Endothelial cell of umbilical vein (primary cell): ENCODE results near the gene RBMS3. TPM values are rescaled to one million over a fixed set of nuclear protein-coding genes. Genes with fewer than 3 reads are reported as not detected.

Experiments
- BruUV-seq: library from RNA; stranded (reverse); fragments of 400-500 nt; replicated peaks from 2 replicates; lab custom pipeline; 2021; lab: Mats Ljungman, UMichigan
- CTCF ChIA-PET: fragments of 300-600, 350-600 bp; sonication (Branson Sonifier 250); formaldehyde crosslinking; loops from one replicate; lab custom pipeline; 2021; ENCODE audit warnings: antibody characterized with exemption, inconsistent platforms; lab: Charles Lee
- POLR2A ChIA-PET: fragments of 300-600, 350-600 bp; sonication (Branson Sonifier 250); formaldehyde crosslinking; loops from one replicate; lab custom pipeline; 2021; ENCODE audit warnings: antibody characterized with exemption, inconsistent platforms; lab: Charles Lee
- DNase-seq: peaks from one replicate; pipeline ENCODE4 v3.0.0-alpha.2; 2011; ENCODE audit warnings: low read depth, low spot score
- FAIRE-seq: peaks from 2 replicates; lab custom pipeline; 2011; peaks lifted over from hg19 to GRCh38; lab: Jason Lieb, UNC
- H2AFZ ChIP-seq: 2 replicates; pipeline ENCODE4 v1.6.0; 2012; ENCODE audit warnings: low read depth, low read length, control low read depth, inconsistent platforms
- H3K27ac ChIP-seq: 2 replicates; pipeline ENCODE4 v1.5.1; 2011; ENCODE audit warnings: low read depth, mild to moderate bottlenecking, control low read depth, low read length, moderate library complexity; ENCODE audit not compliant: insufficient read depth
- H3K27me3 ChIP-seq, 2 experiments: 2 replicates each; pipeline versions ENCODE4 v1.6.0 to v1.6.1; 2011; ENCODE audit warnings: low read length in 2 of 2, mixed read lengths in 1 of 2; ENCODE audit not compliant: control insufficient read depth in 2 of 2, insufficient read depth in 2 of 2
- H3K36me3 ChIP-seq, 2 experiments: 2 replicates in 1 of 2; 3 replicates in 1 of 2; pipeline ENCODE4 v1.5.1; 2011; ENCODE audit warnings: low read length in 2 of 2, mild to moderate bottlenecking in 1 of 2, moderate library complexity in 1 of 2; ENCODE audit not compliant: control insufficient read depth in 2 of 2, insufficient read depth in 2 of 2; ENCODE audit errors: extremely low read depth in 1 of 2
- H3K4me1 ChIP-seq: 3 replicates; pipeline ENCODE4 v1.5.1; 2011; ENCODE audit warnings: mild to moderate bottlenecking, low read length; ENCODE audit not compliant: control insufficient read depth, insufficient read depth; ENCODE audit errors: extremely low read depth
- H3K4me2 ChIP-seq: 2 replicates; pipeline ENCODE4 v1.6.1; 2011; ENCODE audit warnings: low read length, control low read depth, mixed read lengths; ENCODE audit not compliant: insufficient read depth
- H3K4me3 ChIP-seq, 3 experiments: fragments of 200-600 bp in 1 of 3; sonication (generic), shearing (Covaris generic) in 1 of 3; replicated peaks in 1 of 3; 2 replicates each; pipeline ENCODE4 v1.5.1; 2011 to 2016; ENCODE audit warnings: control low read depth in 3 of 3, low read length in 3 of 3, mild to moderate bottlenecking in 2 of 3, inconsistent platforms in 1 of 3, low read depth in 1 of 3, moderate library complexity in 1 of 3; ENCODE audit not compliant: insufficient read depth in 1 of 3
- H3K79me2 ChIP-seq: 2 replicates; pipeline ENCODE4 v1.6.0; 2012; ENCODE audit warnings: low read length, inconsistent platforms; ENCODE audit not compliant: control insufficient read depth, insufficient read depth
- H3K9ac ChIP-seq: replicated peaks from 2 replicates; pipeline ENCODE3; 2011; ENCODE audit warnings: low read length, control low read depth; ENCODE audit not compliant: insufficient read depth; ENCODE audit errors: extremely low read depth
- H3K9me1 ChIP-seq: replicated peaks from 3 replicates; pipeline ENCODE4 v1.6.0; 2011; ENCODE audit warnings: mild to moderate bottlenecking, low read length; ENCODE audit not compliant: control insufficient read depth, insufficient read depth; ENCODE audit errors: extremely low read depth
- H3K9me3 ChIP-seq: replicated peaks from 2 replicates; pipeline ENCODE4 v1.5.1; 2012; ENCODE audit warnings: low read length, inconsistent platforms; ENCODE audit not compliant: control insufficient read depth, insufficient read depth
- H4K20me1 ChIP-seq: replicated peaks from 2 replicates; pipeline ENCODE3; 2011; ENCODE audit warnings: mild to moderate bottlenecking, low read length; ENCODE audit not compliant: control insufficient read depth, insufficient read depth; ENCODE audit errors: extremely low read depth
- CTCF ChIP-seq, 2 donors: IDR thresholded peaks; 1 replicate in 1 of 2; 2 replicates in 1 of 2; pipeline ENCODE4 v1.5.1; 2011; ENCODE audit warnings: low read length in 2 of 2, mild to moderate bottlenecking in 2 of 2, moderate library complexity in 2 of 2, control low read depth in 1 of 2, inconsistent platforms in 1 of 2, low read depth in 1 of 2; ENCODE audit not compliant: insufficient read depth in 1 of 2; ENCODE audit errors: extremely low read depth in 1 of 2
- EZH2 ChIP-seq: IDR thresholded peaks from 2 replicates; pipeline ENCODE4 v1.6.1; 2012; ENCODE audit warnings: borderline replicate concordance, low read depth, mild to moderate bottlenecking, moderate library complexity, low read length, inconsistent platforms; ENCODE audit not compliant: severe bottlenecking
- FOS ChIP-seq: IDR thresholded peaks from 2 replicates; pipeline ENCODE4 v1.6.1; 2011; ENCODE audit warnings: mild to moderate bottlenecking, low read length, moderate library complexity, borderline replicate concordance; ENCODE audit not compliant: insufficient read depth
- GATA2 ChIP-seq: IDR thresholded peaks from 2 replicates; pipeline ENCODE4 v1.7.0; 2011; ENCODE audit warnings: low read depth, mild to moderate bottlenecking, moderate library complexity, mixed read lengths, low read length; ENCODE audit not compliant: insufficient read length, insufficient read depth
- JUN ChIP-seq: IDR thresholded peaks from 2 replicates; pipeline ENCODE4 v1.6.1; 2011; ENCODE audit warnings: borderline replicate concordance, low read depth; ENCODE audit not compliant: insufficient read length, insufficient read depth
- MAX ChIP-seq: IDR thresholded peaks from 2 replicates; pipeline ENCODE4 v1.6.1; 2011; ENCODE audit not compliant: insufficient read depth, insufficient read length
- MYC ChIP-seq: IDR thresholded peaks from one replicate; pipeline ENCODE4 v1.6.1; 2011; ENCODE audit warnings: mild to moderate bottlenecking, low read depth, low read length
- POLR2A ChIP-seq: IDR thresholded peaks from 2 replicates; pipeline ENCODE4 v1.6.1; 2012; ENCODE audit warnings: low read depth, mild to moderate bottlenecking, control low read depth, low read length
- POLR2AphosphoS5 ChIP-seq: IDR thresholded peaks from 2 replicates; pipeline ENCODE4 v1.6.1; 2012; ENCODE audit warnings: low read depth, mild to moderate bottlenecking, control low read depth, low read length, moderate library complexity; ENCODE audit not compliant: insufficient read depth
- dilution Hi-C: fragments of 300-500 bp; cut with MboI; formaldehyde crosslinking; loops from one replicate; pipeline ENCODE4 v1.15.0; 2019; ENCODE audit warnings: low sequenced_read_pairs; ENCODE audit not compliant: extremely low pct_ligation_motif_present
- intact Hi-C: fragments of 100-400 bp; cut with micrococcal nuclease; formaldehyde crosslinking; loops from one replicate; pipeline ENCODE4 v1.10.0; 2022
- polyA plus RNA-seq, 4 experiments: library from polyadenylated mRNA; depleted of rRNA in 3 of 4; stranded (reverse) in 3 of 4; unstranded in 1 of 4; fragments of >200 nt; gene quantifications; 2 replicates each; pipeline versions ENCODE4 v1.2.1 to v1.2.3, GENCODE V29; 2011 to 2012; ENCODE audit warnings: missing spikeins in 1 of 4
- total RNA-seq: library from RNA; stranded (reverse); gene quantifications from 2 replicates; pipeline ENCODE4 v1.2.3, GENCODE V29; 2021

The RBMS3 gene
- total and polyA plus RNA-seq, 2 donors (not counting 3 experiments of a cell fraction or from before 2014, with no cell fraction given) = 13.6 to 42.3 TPM

- H3K9me1 ChIP-seq = no peaks in the 10 kb centered on the region
- peaks cover 11% of the 10 kb centered on the region for H3K4me1 ChIP-seq
- H3K4me2 ChIP-seq = peak overlapping the region; percentile 67
- intact Hi-C loops = no loop called here
- ChIA-PET CTCF (interaction anchor here (1.1 kb wide), 2 partner anchors 36 to 996 kb away, joined by 3 read pairs; no protein-coding TSS in a partner anchor), POLR2A (no interaction called here)
- DNase-seq (peak; percentile 59), FAIRE-seq (no peak)
- dilution Hi-C loops = no loop called here
- H3K27ac ChIP-seq = peak overlapping the region; percentile 29
- H3K27me3 ChIP-seq = no peaks in the 10 kb centered on the region
- no TSS peak for BruUV-seq
- H4K20me1 ChIP-seq = no peaks in the 10 kb centered on the region
- TF ChIP-seq GATA2 (no peak), EZH2 (no peak)
- no peaks in the 10 kb centered on the region for H3K36me3 ChIP-seq
- H2AFZ ChIP-seq = peak overlapping the region; percentile 48
- H3K9me3 ChIP-seq = no peaks in the 10 kb centered on the region
- H3K79me2 ChIP-seq = no peaks in the 10 kb centered on the region
- no peak overlapping the region for H3K9ac ChIP-seq
- H3K4me3 ChIP-seq = no peak overlapping the region
These were observed 696.0 kb downstream of the RBMS3 start for GRCh38 chr3:29976871-29977270.

- CTCF ChIA-PET = interaction anchor here (1.1 kb wide), 2 partner anchors 35 to 995 kb away, joined by 3 read pairs; no protein-coding TSS in a partner anchor
- POLR2A ChIA-PET = no interaction called here
- intact Hi-C loops (no loop called here), dilution Hi-C loops (no loop called here)
- H3K4me3 ChIP-seq = no peak overlapping the region
- no peaks in the 10 kb centered on the region for H3K36me3 ChIP-seq
- H3K9me1 ChIP-seq = no peaks in the 10 kb centered on the region
- no peak for DNase-seq
- no peak overlapping the region for H3K9ac ChIP-seq
- no peaks in the 10 kb centered on the region for H3K79me2 ChIP-seq
- H3K4me1 ChIP-seq = peaks cover 11% of the 10 kb centered on the region
- BruUV-seq = no TSS peak
- H3K27me3 ChIP-seq = no peaks in the 10 kb centered on the region
- no peak overlapping the region for H2AFZ ChIP-seq
- H4K20me1 ChIP-seq = no peaks in the 10 kb centered on the region
- peak overlapping the region; percentile 67 for H3K4me2 ChIP-seq
- no peak for FAIRE-seq
- TF ChIP-seq EZH2 (no peak), GATA2 (no peak), MYC (no peak), FOS (no peak), JUN (no peak), CTCF (IDR thresholded peaks at IDR 0.05; ENCODE audit: extremely low read depth in 1 of 2, insufficient read depth in 1 of 2, low read depth in 1 of 2, low read length in 2 of 2) (no peak), MAX (no peak), POLR2A (no peak), POLR2AphosphoS5 (no peak)
- peak overlapping the region; percentile 29 for H3K27ac ChIP-seq
- H3K9me3 ChIP-seq = no peaks in the 10 kb centered on the region
These were observed 696.5 kb downstream of the RBMS3 start for GRCh38 chr3:29977360-29977759.
